Measurements from ENCODE around the gene DDA1. TPM values are rescaled to one million over a fixed set of nuclear protein-coding genes. Genes with fewer than 3 reads are reported as not detected.

The DDA1 gene
- 5.7 TPM for total RNA-seq

DNA sequence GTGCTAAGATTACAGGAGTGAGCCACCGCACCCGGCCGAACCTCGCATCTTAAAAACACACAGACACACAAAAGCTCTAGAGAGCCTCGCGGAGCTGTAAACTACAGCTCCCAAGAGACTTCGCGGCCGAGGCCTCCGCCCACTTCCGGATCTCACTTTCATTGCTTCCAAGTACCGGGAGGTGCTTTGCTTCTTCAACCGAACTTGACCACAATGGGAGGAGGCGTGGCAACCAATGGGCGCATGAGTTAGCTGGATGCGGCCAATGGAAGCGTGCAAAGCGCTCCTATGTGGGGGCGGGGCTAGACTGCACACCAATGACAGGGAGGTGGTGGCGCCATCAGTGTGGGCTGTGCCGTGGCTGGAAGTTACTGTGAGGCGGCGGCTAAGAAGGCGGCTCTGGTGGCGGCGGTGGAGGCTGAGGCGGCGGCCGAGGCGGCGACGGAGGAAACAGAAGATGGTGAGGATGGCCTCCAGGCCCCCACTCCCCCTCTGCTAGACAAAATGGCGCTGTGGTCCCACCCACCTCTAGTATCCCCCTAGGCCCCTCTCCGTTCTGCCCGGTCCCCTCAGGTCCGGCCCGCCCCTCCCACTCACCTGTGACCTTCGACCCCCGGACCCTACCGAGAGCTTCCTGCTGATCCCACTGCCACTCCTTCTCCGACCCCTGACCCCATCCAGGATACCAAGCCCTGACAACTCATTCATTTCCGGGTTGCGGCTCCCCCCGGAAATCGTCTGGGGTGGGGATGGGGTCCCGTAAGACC is at the start of gene DDA1:
DDA1 (plus strand) TSS at position 366 of the 767 bp plus-strand sequence; CDS start at position 458, 92 bp downstream.
- H3K27ac ChIP-seq (ENCODE audit: low read depth, low read length): peak within 1 kb of the TSS; percentile 79
- peaks cover 31 to 57% (median 40%) of the 10 kb centered on the region in 3 donors for H3K4me1 ChIP-seq (ENCODE audit: control insufficient read depth in 3 of 3, insufficient read depth in 3 of 3, low read length in 3 of 3)
- H3K36me3 ChIP-seq (ENCODE audit: control insufficient read depth in 3 of 3, insufficient read depth in 3 of 3, low read length in 3 of 3): peaks cover 4 to 12% (median 5%) of the 10 kb centered on the region in 3 donors
- H3K27me3 ChIP-seq (ENCODE audit: control insufficient read depth in 3 of 3, insufficient read depth in 3 of 3, low read length in 3 of 3): no peaks in the 10 kb centered on the region
- H3K9ac ChIP-seq (ENCODE audit: low read depth in 1 of 3, low read length in 3 of 3): peak within 1 kb of the TSS; percentile 84 to 93 (median 90)
- peak within 1 kb of the TSS; percentile 86 to 89 (median 88) for H3K4me3 ChIP-seq (ENCODE audit: low read length in 3 of 3)
- H3K9me3 ChIP-seq (ENCODE audit: control insufficient read depth in 3 of 3, low read length in 3 of 3): no peaks in the 10 kb centered on the region

DNA sequence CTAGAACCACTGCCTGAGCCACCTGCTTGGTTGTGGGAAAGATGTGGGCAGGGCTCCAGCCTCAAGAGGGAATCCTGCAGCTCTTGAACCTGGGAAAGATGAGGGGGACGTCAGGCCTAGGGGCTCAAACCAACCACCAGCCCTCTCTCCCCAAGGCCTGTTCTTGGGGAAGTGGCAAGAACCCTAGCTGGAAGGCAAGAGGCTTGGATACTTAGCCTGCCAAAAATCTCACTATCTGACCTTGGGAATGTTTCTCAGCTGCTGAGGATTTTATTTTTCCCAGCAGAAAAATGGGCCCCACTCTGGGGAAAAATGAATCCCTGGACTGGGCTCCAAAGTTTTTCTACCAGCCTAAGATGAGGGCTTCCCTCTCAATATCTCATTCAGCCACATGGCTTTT is 49.4 kb upstream of the DDA1 start:
- H3K4me3 ChIP-seq (ENCODE audit: low read length in 3 of 3): no peak overlapping the region
- H3K36me3 ChIP-seq (ENCODE audit: control insufficient read depth in 3 of 3, insufficient read depth in 3 of 3, low read length in 3 of 3): peaks cover 0 to 4% (median 3%) of the 10 kb centered on the region in 3 donors
- no peaks in the 10 kb centered on the region for H3K9me3 ChIP-seq (ENCODE audit: control insufficient read depth in 3 of 3, low read length in 3 of 3)
- H3K4me1 ChIP-seq (ENCODE audit: control insufficient read depth in 3 of 3, insufficient read depth in 3 of 3, low read length in 3 of 3): peaks cover 0 to 7% (median 2%) of the 10 kb centered on the region in 3 donors
- no peak overlapping the region for H3K27ac ChIP-seq (ENCODE audit: low read depth, low read length)
- H3K27me3 ChIP-seq (ENCODE audit: control insufficient read depth in 3 of 3, insufficient read depth in 3 of 3, low read length in 3 of 3): peaks cover 0 to 3% (median 0%) of the 10 kb centered on the region in 3 donors
- H3K9ac ChIP-seq (ENCODE audit: low read depth in 1 of 3, low read length in 3 of 3): no peak overlapping the region

DNA sequence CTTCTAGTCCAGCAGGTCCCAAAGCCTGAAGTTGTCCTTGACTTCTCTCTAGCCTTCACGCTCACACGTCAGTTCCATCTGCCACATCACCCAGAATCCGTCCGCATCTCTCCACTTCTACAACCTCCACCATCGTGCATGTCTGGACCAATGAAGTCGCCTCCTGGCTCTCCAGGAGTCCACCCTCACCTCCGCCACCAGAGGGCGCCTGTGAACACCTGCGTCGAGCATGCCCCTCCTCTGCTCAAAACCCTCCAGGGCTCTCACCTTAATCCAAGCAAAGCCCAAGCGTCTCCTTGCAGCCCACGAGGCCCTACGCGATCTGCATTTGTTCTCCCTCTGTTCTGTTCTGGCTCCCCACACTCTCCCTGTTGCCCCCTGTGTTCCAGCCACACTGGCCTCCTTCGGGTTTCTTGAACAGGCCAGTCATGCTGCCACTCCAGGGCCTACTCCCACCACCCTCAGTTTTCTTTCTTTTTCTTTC is 48.5 kb upstream of the DDA1 start:
- Histone ChIP-seq H3K4me3 (ENCODE audit: low read length in 3 of 3) (no peak overlapping the region), H3K4me1 (ENCODE audit: control insufficient read depth in 3 of 3, insufficient read depth in 3 of 3, low read length in 3 of 3) (peaks cover 0 to 7% (median 2%) of the 10 kb centered on the region in 3 donors), H3K27me3 (ENCODE audit: control insufficient read depth in 3 of 3, insufficient read depth in 3 of 3, low read length in 3 of 3) (no peaks in the 10 kb centered on the region), H3K36me3 (ENCODE audit: control insufficient read depth in 3 of 3, insufficient read depth in 3 of 3, low read length in 3 of 3) (peaks cover 0 to 4% (median 3%) of the 10 kb centered on the region in 3 donors), H3K9me3 (ENCODE audit: control insufficient read depth in 3 of 3, low read length in 3 of 3) (no peaks in the 10 kb centered on the region), H3K27ac (ENCODE audit: low read depth, low read length) (no peak overlapping the region), H3K9ac (ENCODE audit: low read depth in 1 of 3, low read length in 3 of 3) (peak overlapping the region in 1 of 3 donors; percentile 57)

DNA sequence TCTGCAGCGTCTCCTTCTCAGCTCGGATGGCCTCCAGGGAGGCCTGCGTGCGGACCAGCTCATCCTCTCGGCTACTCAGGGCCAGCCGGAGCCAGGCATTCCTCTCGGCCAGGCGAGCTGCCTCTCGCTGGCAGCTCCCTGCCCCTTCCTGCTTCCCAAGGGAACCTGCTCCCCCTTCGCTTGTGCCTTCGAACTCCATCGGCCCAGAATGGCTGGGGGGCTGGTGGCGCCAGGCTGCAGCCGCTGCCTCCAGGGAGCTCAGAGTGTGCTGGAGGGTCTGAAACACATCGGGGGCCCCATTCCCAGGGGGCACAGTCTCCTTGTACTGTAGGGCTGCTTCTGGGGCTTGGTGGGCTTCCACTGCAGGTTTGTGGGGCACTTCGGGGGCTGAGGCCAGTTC is 46.8 kb upstream of the DDA1 start:
- Histone ChIP-seq H3K4me1 (ENCODE audit: control insufficient read depth in 3 of 3, insufficient read depth in 3 of 3, low read length in 3 of 3) (peaks cover 0 to 10% (median 4%) of the 10 kb centered on the region in 3 donors), H3K9ac (ENCODE audit: low read depth in 1 of 3, low read length in 3 of 3) (peak overlapping the region in 1 of 3 donors; percentile 25), H3K9me3 (ENCODE audit: control insufficient read depth in 3 of 3, low read length in 3 of 3) (no peaks in the 10 kb centered on the region), H3K36me3 (ENCODE audit: control insufficient read depth in 3 of 3, insufficient read depth in 3 of 3, low read length in 3 of 3) (peaks cover 0 to 3% (median 0%) of the 10 kb centered on the region in 3 donors), H3K4me3 (ENCODE audit: low read length in 3 of 3) (no peak overlapping the region), H3K27me3 (ENCODE audit: control insufficient read depth in 3 of 3, insufficient read depth in 3 of 3, low read length in 3 of 3) (no peaks in the 10 kb centered on the region), H3K27ac (ENCODE audit: low read depth, low read length) (no peak overlapping the region)

DNA sequence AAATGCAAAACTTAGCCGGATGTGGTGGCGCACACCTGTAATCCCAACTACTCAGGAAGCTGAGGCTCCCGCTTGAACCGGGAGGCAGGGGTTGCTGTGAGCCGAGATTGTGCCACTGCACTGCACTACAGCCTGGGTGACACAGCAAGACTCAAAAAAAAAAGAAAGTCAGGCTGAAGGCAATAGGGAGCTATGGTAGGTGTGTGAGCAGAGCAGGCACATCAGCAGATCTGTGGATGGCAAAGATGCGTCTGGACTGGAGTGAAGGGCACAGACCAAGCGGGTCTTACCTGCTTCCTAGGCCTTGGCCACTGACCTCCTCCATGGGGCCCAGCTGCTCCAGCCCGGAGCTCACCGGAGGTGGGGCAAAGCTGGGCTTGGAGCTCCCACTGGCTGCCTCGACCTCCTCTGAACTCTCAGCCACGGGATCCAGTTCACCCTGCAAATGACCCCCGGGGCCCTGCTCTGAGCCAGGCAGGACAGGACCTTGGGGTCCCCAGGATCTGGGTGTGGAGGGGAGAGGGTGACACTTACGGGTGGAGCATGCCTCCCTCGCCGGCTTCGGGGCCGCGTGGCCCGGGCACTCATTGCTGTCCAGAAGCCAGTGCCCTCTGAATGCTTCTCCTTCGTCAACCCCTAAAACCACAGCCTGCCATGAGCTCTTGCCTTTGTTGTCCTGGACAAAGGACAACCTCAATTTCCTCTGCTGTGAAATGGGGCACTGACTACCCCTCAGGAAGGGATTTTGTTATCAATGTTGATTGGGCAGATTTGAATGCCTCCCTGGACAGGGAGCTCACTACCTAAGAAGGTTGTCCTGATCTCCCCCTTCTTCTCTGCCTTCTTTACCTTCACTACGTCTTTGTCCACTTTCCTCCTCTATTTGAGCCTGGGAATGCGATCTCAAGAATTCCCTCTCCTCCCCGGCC is 45.4 kb upstream of the DDA1 start:
- Histone ChIP-seq H3K27ac (ENCODE audit: low read depth, low read length) (peak overlapping the region; percentile 14), H3K9ac (ENCODE audit: low read depth in 1 of 3, low read length in 3 of 3) (peak overlapping the region; percentile 25 to 52 (median 45))

DNA sequence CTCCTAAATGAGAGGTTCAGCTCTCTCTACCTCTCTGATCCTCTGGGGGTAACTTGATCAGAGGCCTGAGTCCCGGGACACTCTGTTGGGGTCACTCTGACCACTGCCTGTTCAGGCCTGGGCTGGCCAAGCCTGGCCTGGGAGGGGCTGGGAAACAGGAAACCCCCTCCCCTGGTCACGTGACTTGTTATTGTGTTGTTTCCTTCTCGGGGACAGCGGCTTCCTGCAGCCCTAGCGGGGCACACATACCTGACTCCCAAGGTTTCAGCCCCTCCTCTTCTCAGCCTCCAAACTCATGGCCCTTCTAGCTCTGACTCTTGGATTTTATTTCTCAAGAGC is 44.8 kb upstream of the DDA1 start, which contains the start of gene USHBP1:
USHBP1 (minus strand) TSS at position 105 of the 339 bp plus-strand sequence. CDS start 446 bp downstream, outside the sequence.
- peaks cover 0 to 6% (median 4%) of the 10 kb centered on the region in 3 donors for H3K36me3 ChIP-seq (ENCODE audit: control insufficient read depth in 3 of 3, insufficient read depth in 3 of 3, low read length in 3 of 3)
- peak within 1 kb of the TSS; percentile 14 for H3K27ac ChIP-seq (ENCODE audit: low read depth, low read length)
- H3K27me3 ChIP-seq (ENCODE audit: control insufficient read depth in 3 of 3, insufficient read depth in 3 of 3, low read length in 3 of 3): no peaks in the 10 kb centered on the region
- H3K9me3 ChIP-seq (ENCODE audit: control insufficient read depth in 3 of 3, low read length in 3 of 3): no peaks in the 10 kb centered on the region
- peaks cover 8 to 18% (median 11%) of the 10 kb centered on the region in 3 donors for H3K4me1 ChIP-seq (ENCODE audit: control insufficient read depth in 3 of 3, insufficient read depth in 3 of 3, low read length in 3 of 3)
- peak within 1 kb of the TSS; percentile 25 to 52 (median 45) for H3K9ac ChIP-seq (ENCODE audit: low read depth in 1 of 3, low read length in 3 of 3)
- peak within 1 kb of the TSS; percentile 46 to 63 (median 55) for H3K4me3 ChIP-seq (ENCODE audit: low read length in 3 of 3)

More for the DNA sequence above, 45.4 kb upstream of the DDA1 start:
- no peaks in the 10 kb centered on the region for H3K9me3 ChIP-seq (ENCODE audit: control insufficient read depth in 3 of 3, low read length in 3 of 3)
- peaks cover 0 to 4% (median 3%) of the 10 kb centered on the region in 3 donors for H3K36me3 ChIP-seq (ENCODE audit: control insufficient read depth in 3 of 3, insufficient read depth in 3 of 3, low read length in 3 of 3)
- peak overlapping the region; percentile 46 to 63 (median 55) for H3K4me3 ChIP-seq (ENCODE audit: low read length in 3 of 3)
- H3K4me1 ChIP-seq (ENCODE audit: control insufficient read depth in 3 of 3, insufficient read depth in 3 of 3, low read length in 3 of 3): peaks cover 8 to 18% (median 11%) of the 10 kb centered on the region in 3 donors
- H3K27me3 ChIP-seq (ENCODE audit: control insufficient read depth in 3 of 3, insufficient read depth in 3 of 3, low read length in 3 of 3): no peaks in the 10 kb centered on the region

DNA sequence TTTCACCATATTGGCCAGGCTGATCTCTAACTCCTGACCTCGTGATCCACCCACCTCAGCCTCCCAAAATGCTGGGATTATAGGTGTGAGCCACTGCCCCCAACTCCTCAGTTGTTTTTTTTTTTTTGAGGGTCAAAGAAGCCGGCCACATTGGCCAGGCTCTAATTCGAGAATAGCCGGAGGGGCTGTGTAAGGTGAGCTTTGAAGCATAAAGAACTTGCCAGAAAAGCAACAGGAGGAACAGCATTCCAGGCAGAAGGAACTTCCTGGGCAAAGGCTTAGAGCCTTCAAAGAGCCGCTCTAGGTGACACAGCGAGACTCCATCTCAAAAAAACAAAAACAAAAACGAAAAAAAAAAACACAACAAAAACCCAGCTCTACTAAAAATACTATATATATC is 43.3 kb upstream of the DDA1 start:
- H3K9ac ChIP-seq (ENCODE audit: low read depth in 1 of 3, low read length in 3 of 3): no peak overlapping the region
- H3K4me3 ChIP-seq (ENCODE audit: low read length in 3 of 3): no peak overlapping the region
- H3K36me3 ChIP-seq (ENCODE audit: control insufficient read depth in 3 of 3, insufficient read depth in 3 of 3, low read length in 3 of 3): peaks cover 3 to 9% (median 8%) of the 10 kb centered on the region in 3 donors
- H3K4me1 ChIP-seq (ENCODE audit: control insufficient read depth in 3 of 3, insufficient read depth in 3 of 3, low read length in 3 of 3): peaks cover 8 to 11% (median 10%) of the 10 kb centered on the region in 3 donors
- H3K27ac ChIP-seq (ENCODE audit: low read depth, low read length): no peak overlapping the region
- no peaks in the 10 kb centered on the region for H3K27me3 ChIP-seq (ENCODE audit: control insufficient read depth in 3 of 3, insufficient read depth in 3 of 3, low read length in 3 of 3)
- H3K9me3 ChIP-seq (ENCODE audit: control insufficient read depth in 3 of 3, low read length in 3 of 3): no peaks in the 10 kb centered on the region

DNA sequence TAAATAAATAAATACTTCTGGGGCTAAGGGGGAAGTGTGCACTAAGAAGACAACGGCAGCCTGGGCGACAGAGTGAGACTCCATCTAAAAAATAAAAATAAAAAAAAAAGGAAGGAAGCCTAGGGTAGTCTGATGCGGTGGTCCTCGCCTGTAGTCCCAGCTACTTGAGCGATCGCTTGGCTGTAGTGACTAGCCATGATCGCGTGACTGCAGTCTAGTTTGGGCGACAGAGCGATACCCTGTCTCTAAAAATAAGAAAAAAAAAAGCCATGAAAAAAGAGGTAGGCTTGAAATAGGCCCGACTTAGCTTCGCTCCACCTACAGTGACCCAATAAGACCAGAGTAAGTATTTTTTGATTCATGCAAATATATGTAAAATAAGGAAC is 42.8 kb upstream of the DDA1 start:
- peaks cover 8 to 15% (median 13%) of the 10 kb centered on the region in 3 donors for H3K36me3 ChIP-seq (ENCODE audit: control insufficient read depth in 3 of 3, insufficient read depth in 3 of 3, low read length in 3 of 3)
- no peaks in the 10 kb centered on the region for H3K9me3 ChIP-seq (ENCODE audit: control insufficient read depth in 3 of 3, low read length in 3 of 3)
- H3K27me3 ChIP-seq (ENCODE audit: control insufficient read depth in 3 of 3, insufficient read depth in 3 of 3, low read length in 3 of 3): no peaks in the 10 kb centered on the region
- H3K4me1 ChIP-seq (ENCODE audit: control insufficient read depth in 3 of 3, insufficient read depth in 3 of 3, low read length in 3 of 3): peaks cover 8 to 11% (median 9%) of the 10 kb centered on the region in 3 donors
- H3K27ac ChIP-seq (ENCODE audit: low read depth, low read length): peak overlapping the region; percentile 64
- peak overlapping the region in 2 of 3 donors; percentile 84 to 92 for H3K4me3 ChIP-seq (ENCODE audit: low read length in 3 of 3)
- H3K9ac ChIP-seq (ENCODE audit: low read depth in 1 of 3, low read length in 3 of 3): no peak overlapping the region

DNA sequence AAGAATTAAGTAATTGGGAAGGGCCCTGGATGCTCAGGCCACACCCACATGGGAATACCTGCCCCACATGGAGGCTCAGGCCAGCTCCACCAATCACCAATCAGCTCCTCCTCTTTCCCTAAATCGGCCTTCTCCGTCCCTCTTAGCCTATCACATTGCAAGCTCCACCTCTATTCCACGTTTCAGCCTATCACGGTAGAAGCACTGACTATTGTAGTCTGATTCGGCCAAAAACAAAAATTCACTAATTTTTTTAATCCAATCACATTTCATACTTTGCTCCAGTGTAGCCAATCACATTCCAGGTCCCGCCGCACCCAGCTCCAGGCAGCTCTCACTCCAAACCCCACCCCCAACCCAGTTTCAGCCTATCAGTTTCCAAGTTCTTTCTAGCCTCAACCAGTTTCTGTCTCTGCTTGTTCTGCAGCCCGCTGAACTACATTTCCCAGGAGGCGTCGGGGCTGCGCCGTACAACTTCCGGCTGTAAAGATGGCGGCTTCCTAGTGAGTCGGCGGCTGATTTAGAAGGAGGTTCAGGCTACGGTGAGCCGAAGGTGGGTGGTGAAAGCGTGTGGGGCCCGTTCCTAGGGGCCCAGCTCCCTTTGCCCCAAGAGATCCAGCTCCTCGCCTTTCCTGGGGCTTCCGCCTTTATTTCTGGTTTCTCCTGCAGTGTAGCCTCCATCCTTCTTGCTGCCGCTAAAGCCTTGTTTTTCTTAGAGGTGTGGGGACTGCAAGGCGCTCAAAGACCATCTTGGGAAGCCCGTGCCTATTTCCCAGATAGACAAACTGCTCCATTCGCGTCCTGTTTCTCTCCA is 42.2 kb upstream of the DDA1 start, which contains the start of gene BABAM1:
BABAM1 (plus strand) TSS at position 469 of the 814 bp plus-strand sequence. CDS start 1,364 bp downstream, outside the sequence.
- peaks cover 8 to 11% (median 9%) of the 10 kb centered on the region in 3 donors for H3K4me1 ChIP-seq (ENCODE audit: control insufficient read depth in 3 of 3, insufficient read depth in 3 of 3, low read length in 3 of 3)
- no peaks in the 10 kb centered on the region for H3K27me3 ChIP-seq (ENCODE audit: control insufficient read depth in 3 of 3, insufficient read depth in 3 of 3, low read length in 3 of 3)
- H3K9ac ChIP-seq (ENCODE audit: low read depth in 1 of 3, low read length in 3 of 3): peak within 1 kb of the TSS; percentile 84 to 87 (median 86)
- peak within 1 kb of the TSS; percentile 64 for H3K27ac ChIP-seq (ENCODE audit: low read depth, low read length)
- H3K36me3 ChIP-seq (ENCODE audit: control insufficient read depth in 3 of 3, insufficient read depth in 3 of 3, low read length in 3 of 3): peaks cover 12 to 20% (median 14%) of the 10 kb centered on the region in 3 donors
- no peaks in the 10 kb centered on the region for H3K9me3 ChIP-seq (ENCODE audit: control insufficient read depth in 3 of 3, low read length in 3 of 3)
- peak within 1 kb of the TSS; percentile 84 to 92 (median 90) for H3K4me3 ChIP-seq (ENCODE audit: low read length in 3 of 3)

Data from skeletal muscle tissue (tissue), 4 donors.